HG03103 (cell line): ENCODE results near the gene TXNL1.

Source experiments
- ATAC-seq: cut with Tn5 transposase; IDR thresholded peaks from one replicate; pipeline ENCODE4 v1.9.1; 2021; ENCODE audit warnings: low read depth; ENCODE audit not compliant: unreplicated experiment

The TXNL1 gene

DNA sequence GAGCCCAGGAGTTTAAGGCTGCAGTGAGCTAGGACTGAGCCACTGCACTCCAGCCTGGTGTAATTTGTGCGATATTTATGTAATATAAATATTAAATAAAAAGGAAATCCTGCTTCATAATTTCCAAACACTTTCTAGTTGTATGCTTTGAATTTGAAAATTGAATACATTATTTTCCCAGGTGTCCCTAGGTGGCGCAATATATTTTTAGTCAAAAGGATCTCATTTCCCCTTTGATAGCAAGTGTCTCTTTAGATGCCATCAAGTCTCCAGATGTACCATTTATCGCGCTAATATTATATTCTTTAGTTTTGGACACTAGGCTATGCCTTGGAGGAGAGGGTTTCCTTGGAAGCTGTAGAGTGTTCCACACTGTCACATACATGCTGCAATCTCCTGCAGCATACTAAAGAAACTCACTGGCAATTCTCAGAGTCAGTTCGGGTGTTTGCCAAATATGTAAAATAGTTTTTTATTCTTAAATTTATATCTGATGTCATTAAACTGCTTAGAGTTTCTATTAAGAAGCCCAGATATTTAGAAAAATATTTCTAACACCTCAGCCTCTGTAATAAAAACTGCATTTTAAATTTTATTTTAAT, 7.1 kb upstream of the TXNL1 start:
- no peak for ATAC-seq

GRCh38 chr18:56643381-56643780, 5.0 kb upstream of the TXNL1 start:
- ATAC-seq: no peak

- no peak for ATAC-seq
These were observed 3.4 kb upstream of the TXNL1 start for GRCh38 chr18:56641714-56642337.

DNA sequence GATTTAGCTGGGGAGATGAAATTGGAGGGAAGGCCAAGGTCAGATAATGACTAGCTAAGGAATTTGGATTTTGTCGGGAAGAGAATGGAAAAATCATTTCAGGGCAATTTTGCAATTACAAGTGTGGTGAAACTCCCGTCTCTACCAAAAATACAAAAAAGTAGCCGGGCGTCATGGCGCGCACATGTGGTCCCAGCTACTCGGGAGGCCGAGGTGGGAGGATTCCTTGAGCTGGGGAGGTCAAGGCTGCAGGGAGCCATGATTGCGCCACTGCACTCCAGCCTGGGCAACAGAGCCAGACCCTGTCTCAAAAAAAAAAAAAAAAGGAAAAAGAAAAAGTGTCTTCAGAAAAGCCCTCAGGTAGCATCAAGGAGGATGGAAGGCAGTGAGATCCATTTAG, 1.2 kb upstream of the TXNL1 start:
- ATAC-seq: no peak

GRCh38 chr18:56639104-56639381, 651 bp upstream of the TXNL1 start:
- no peak for ATAC-seq

DNA sequence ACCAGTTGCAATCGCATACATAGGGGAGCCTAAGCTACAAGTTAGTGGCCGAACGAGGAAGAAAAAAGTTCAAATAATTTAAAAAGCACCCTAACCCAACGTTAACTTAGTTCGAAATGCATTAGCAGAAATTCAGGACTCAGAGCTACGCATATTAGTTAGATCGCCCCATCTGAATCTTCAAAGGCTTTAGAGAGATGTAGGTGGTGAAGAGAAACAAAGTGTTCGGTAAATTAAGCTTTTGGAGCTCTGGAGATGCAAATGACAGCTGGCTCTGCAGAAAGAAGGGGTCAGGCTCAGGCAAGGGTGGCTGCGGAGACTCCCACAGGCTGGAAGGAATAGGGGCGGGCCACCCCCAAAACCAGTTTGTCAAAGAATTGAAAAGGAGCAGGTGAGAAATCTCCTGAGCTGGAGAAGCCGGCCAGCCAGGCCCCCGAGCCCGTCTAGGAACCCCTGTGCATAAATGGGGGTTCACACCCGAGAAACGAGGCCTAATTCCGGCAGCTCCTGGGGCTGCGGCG, 621 bp downstream of the TXNL1 start:
- peak; percentile 12 for ATAC-seq

DNA sequence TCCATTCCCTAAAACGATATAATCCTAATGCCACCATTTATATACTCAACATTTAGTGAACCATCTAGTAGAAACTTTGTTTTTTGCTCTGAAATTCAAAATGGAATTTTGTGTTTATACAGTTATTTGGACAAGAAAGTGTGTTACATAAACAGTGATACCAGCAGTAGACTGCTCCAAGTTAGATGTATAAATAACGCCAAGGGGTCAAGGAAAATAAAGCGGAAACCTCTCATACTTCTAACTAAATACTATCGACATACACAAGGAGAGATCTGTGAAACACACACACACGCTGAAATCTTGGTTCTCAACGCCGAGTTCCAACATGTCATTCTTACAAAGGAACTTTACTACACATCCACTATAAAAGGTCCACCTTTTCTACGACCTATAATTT, 1.2 kb downstream of the TXNL1 start:
- ATAC-seq: no peak

DNA sequence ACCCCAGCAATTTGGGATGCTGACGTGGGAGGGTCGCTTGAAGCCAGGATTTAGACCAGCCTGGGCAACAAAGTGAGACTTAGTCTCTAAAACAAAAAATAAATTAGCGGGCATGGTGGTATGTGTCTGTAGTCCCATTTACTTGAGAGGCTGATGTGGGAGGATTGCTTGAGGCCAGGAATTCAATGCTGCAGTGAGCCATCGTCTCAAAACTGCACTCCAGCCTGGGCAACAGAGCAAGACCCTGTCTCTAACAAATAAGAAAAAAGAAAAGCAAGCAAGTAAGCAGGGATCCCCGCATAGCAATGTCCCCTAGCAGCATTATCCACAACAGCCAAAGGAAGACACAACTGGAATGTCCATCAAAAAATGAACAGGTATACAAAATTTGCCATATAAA, 3.4 kb downstream of the TXNL1 start:
- no peak for ATAC-seq

DNA sequence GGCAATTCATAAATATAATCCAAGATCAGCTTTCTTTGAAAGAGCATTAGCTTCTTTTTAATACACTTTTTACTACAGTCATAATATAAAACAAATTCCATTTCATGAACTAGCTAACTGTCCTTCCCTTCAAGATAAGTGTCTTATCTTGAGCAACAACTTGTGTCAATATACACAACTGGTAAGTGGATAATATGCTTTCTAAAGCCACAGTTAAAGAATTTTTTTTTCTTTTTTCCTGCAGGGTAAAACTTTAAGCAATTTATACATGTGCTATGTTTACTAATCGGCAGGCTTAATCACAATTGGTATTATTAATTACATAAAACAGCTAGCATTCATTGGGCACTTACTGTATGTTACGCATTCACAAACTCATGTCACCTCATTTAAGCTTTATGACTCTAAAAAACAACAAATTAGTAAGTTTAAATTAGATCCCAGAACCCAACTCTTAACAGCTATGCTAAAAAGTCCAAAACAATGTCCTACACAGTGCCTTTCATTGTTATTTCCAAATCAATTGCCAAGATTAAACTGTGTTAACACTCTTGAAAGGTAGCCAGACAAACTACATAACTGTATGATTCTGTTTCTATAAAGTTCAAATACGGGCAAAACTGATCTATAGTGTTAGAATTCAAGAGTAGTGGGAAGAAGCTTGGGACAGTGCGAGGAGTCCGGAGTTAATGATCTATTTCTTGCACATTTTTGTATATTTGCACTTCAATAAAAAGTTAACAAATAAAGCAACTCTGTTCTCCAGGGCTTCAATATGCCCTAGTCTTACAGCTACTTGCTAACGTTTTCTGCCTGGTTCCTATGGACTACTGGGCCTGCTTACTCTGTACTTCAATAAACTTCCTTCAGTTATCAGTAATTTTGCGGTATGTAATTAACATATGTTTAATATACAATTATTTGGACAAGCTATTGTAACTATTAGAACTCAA, 6.0 kb downstream of the TXNL1 start:
- ATAC-seq: no peak

DNA sequence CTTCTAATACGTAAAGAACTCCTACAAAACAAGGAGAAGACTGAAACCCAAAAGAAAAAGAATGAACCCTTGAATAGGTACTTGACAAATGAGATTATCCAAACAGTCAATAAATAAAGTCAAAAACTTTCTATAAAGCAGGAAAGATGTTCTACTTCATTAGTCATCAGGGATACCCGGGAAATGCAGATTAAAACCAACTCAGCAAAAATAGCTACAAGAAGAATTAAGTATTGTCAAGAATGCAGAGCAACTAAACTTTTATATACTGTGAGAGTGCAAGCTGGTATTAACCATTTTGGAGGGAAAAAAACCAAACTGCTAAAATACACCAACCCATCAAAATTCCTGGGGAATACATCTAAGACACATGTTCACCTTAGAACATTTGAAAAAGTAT, 10.4 kb downstream of the TXNL1 start:
- ATAC-seq: no peak

- ATAC-seq: no peak
These were observed 22.5 kb downstream of the TXNL1 start for GRCh38 chr18:56615738-56616520.

DNA sequence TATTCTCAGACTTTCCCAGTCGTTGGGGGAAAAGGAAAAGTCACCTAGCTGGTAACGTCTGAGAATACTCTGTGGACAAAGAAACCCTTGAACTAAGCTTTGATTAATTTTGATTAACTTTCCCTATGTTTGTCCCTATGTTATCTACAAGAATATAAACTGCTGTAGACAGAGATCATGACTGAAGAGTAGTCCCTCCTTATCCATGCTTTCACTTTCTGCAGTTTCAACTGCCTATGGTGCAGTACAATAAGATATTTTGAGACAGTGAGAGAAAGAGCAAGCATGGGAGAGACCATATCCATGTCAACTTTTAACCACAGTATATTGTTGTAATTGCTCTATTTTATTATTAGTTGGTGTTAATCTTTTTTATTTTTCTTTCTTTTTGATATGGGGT, 31.8 kb downstream of the TXNL1 start:
- no peak for ATAC-seq

GRCh38 chr18:56598422-56598821, 40.0 kb downstream of the TXNL1 start:
- no peak for ATAC-seq

- ATAC-seq: no peak
These were observed 44.5 kb downstream of the TXNL1 start for GRCh38 chr18:56593906-56594305.

DNA sequence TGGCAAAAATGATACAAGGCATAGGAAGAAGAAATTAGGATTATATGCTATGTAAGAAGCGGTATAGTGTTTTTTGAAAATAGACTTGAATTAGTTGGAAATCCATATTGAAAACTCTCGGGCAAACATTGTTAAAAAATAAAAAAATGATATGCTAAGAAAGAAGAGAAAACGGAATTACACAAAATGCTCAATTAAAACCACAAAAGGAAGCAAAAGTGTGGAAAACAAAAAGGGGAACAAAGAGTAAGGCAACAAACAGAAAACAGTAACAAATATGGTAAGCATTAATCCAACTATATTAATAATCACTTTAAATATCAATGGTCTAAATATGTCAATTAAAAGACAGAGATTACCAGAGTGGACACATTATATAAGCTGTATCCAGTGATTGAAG, 58.4 kb downstream of the TXNL1 start:
- no peak for ATAC-seq

DNA sequence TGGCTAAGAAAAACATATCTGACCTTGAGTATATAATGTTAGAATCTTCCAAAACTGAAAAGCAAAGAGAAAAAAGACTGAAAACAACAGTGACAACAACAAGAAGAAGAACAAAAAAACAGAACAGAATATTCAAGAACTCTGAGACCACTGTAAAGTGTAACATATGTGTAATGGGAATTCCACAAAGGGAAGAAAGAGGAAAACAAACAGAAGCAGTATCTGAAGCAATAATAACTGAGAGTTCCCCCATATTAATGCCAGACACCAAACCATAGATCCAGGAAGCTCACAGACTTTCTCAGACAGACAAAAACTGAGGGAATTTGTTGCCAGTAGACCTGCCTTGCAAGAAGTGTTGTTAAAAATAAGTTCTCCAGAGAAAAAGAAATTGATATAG, 58.9 kb downstream of the TXNL1 start:
- no peak for ATAC-seq

DNA sequence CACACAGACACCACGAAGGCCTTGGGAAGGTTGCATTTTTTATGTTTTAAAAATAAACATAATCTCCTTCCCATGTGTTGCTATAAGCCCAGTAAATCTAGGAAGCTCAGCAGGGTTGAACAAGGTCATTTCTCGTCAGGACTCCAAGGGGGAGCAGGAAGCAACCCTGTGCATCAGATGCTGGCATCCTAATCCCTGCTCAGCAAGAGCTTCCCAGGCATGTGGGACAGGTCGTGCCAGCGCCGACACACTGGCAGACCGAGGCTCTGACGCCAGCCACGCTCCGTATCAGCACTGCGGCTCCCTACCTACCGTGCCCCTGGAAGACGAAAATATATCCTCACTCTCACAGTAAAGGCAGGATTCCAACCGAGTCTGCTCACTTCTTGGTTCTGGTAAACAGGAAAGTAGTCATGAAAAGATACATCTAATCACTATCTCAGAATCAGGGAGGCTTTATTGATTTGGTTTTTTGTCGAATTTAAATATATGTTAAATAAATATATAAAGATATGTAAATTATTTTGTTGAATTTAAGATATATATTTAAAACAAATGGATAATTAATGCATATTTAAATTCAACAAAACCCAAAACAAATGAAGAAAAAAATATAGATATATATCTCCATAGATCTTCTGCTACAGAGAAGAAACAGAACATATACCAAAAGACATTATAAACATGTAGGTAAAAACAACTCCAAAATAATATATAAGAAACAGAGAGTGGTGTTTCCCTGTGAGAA, 61.4 kb downstream of the TXNL1 start:
- ATAC-seq: no peak

GRCh38 chr18:56575819-56576663, 62.4 kb downstream of the TXNL1 start:
- peak; percentile 60 for ATAC-seq

- no peak for ATAC-seq
These were observed 63.5 kb downstream of the TXNL1 start for GRCh38 chr18:56574861-56575260.
